Measurements from ENCODE around the gene POU2AF3.

The POU2AF3 gene

DNA sequence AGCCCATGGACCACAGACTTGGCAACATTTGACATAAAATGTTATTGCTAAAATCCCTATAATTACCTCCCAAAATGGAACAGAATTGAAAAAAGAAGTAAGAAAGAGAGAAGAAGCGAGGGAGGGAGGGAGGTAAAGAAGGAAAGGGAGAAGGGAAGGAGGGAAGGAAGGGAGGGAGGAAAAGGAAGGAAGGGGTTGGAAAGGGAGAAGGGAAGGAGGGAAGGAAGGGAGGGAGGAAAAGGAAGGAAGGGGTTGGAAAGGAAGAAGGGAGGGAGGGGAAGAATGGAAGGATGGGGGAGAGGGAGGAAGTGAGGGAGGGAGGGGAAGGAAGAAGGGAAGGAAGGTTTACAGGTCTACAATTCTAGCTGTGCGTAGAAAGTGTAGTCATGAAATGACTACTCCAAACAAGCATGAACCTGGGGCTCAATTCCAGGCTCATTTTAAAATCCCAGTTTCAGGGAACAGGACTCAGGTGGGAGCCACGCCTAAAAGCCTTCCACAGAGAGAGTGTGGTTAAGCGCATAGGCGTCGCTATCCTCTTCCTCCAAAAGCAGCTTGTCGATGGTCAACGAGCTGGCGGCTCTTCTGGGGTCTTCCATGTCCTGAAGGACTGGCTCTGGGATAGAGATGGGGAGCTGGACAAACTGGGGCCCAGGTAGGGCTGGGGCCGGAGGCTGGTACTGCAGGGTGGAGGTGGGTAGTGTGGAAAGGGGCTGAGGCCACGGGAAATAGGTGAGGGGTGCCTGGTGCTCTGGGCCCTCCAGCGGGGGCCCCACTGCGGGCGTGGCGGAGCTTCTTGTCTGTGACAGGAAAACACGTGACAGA, 55.6 kb downstream of the POU2AF3 start:
- DNase-seq, result no peak

DNA sequence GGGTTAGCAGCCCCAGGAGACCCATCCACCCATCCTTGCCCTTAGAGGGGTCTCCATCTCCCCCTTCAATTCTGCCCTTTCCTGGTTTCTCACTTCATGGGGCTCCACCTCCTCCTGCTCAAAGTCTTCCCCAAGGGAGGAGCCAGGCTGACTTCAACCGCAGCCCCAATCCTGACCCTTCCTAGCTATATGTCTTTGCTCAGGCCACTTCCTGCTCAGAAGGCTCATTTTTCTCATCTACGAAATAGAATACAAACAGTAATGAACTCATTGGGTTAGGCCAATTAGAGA, 56.2 kb downstream of the POU2AF3 start:
- no peak for DNase-seq

DNA sequence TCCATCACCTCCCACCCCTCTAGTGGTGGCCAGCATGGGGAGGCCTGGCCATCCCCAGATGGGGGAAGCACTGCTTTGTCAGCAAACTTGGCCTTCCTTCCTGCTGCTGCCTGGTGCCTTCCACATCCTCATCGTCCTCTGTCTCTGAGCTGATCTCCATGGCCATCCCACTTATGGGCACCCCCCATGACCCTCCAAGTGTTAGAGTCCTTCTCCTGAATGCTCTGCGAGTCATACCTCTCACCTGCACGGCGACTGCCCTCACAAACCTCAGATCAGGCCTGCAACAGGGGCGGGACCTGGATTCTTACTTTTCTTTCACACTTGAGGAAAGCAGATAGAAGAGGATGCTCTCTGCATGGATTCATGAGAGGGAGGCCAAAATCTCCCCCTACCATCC, 56.8 kb downstream of the POU2AF3 start:
- DNase-seq, result no peak

DNA sequence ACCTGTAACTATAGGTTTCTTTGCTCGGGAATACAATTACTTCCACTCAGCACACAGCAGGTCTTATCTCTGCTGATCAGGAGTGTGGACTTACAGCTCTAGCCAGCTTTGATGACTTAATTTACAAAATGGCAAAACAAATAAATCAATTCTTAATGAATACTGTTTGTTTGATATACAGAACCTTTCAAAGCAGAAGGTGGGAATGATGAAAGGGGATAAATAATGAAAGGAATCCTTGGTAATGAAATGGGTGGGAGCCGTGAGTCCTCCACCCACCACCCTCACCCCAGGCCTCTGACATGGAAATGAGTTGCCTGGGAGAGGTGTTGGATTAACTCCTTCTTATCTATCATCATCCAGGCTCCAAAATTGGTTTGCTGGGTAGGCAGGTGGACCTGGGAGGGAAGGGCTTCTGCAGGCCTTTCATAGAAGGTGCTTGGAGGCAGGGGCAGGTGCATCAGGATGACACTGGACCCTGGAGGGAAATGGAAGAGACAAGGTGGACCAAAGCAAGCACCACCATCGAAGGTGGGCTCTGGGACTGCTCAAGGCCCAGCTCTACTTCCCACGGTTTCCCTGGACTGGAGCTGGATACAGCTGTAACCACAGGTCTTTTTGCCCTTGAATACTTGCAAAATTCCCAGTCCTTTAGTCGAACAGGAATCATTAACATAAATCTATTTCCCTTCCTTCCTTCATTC, 57.8 kb downstream of the POU2AF3 start:
- no peak for DNase-seq

DNA sequence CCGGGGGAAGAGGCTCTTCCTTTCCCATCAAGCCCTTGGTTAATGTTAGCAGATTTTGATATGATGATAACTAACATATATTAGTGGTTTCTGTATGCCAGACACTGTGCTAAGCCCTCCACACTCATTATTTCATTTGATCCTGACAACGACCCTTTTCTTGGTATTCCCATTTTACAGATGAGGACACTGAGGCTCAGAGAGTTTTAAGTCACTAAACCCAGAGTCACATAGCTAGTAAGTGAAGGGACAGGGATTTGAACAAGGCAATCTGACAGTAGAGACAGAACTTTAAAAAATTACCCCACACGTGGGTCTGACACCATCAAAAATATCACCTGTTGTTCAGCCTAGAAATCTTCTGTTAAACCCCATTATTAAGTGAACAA, 58.3 kb downstream of the POU2AF3 start:
- no peak for DNase-seq

DNA sequence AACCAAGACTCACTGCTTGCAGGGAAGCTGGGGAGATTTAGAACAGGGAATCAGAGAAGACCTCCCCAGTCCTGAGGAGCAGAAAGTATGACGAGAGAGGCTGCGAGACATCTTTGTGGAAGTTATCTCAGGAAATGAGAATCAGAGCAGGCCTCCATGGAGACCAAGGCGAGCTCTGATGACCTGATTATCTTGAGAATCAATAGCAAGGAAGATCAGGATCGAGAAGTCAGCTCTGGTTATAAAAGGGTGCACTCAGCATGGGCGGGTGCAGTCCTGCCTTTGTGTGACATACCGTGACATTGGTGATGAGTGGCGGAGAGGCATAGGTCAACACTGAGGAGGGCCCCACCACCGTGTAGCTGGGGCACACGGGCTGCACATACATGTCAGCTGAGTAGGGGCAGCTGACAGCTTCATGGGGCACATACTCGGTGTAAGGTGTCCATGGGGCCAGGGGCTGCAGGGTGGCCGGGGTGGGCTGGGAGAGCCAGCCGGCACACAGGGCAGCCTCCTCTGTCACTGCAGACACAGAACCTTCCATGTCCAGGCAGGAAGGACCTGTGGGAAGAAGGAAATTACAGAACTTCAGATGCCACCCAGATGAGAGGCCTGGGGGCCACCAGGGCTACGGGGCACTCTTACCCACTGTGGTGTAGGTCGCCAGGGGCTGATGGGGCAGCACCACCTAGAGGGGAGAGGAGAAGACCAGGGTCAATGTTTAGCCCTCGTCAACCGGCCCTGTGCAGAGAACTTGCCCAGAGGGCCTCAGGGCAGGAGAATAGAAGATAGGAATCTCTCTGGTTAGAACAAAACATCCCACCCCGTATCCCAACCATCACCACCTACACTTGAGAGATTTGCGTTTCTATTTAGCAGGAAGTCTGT, 59.0 kb downstream of the POU2AF3 start:
- DNase-seq, result no peak
